Measurements from ENCODE around the gene BRF1.

Gene BRF1

DNA sequence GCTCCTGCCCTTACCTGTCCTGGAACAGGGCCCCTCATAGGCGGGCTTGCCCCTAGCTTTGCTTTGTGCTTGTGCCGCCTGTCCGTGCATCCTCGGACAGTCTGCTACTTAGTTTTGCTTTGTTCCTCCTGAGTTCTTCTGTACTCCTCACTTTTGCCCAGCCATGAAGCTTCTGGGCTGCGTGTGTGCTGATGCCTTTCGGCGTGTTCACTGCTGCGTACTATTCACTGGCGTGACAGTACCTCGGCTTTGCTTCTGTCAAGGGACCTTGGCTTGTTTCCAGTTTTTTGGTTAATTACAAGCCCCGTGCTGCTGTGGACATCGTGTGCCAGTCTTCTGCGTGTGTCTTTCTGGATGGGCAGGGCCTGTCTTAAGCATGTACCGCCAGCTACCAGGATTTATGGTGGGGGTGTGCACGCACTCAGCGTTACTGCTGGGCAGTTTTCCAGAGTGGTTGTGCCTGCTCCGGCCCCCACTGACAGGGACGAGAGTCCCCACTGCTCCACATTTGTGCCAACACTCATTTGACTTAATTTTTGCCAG is 16.2 kb upstream of the BRF1 start:
- no peak overlapping the region for H3K4me3 ChIP-seq (ENCODE audit: low read depth, low read length)
- TF ChIP-seq, protein P1, sequence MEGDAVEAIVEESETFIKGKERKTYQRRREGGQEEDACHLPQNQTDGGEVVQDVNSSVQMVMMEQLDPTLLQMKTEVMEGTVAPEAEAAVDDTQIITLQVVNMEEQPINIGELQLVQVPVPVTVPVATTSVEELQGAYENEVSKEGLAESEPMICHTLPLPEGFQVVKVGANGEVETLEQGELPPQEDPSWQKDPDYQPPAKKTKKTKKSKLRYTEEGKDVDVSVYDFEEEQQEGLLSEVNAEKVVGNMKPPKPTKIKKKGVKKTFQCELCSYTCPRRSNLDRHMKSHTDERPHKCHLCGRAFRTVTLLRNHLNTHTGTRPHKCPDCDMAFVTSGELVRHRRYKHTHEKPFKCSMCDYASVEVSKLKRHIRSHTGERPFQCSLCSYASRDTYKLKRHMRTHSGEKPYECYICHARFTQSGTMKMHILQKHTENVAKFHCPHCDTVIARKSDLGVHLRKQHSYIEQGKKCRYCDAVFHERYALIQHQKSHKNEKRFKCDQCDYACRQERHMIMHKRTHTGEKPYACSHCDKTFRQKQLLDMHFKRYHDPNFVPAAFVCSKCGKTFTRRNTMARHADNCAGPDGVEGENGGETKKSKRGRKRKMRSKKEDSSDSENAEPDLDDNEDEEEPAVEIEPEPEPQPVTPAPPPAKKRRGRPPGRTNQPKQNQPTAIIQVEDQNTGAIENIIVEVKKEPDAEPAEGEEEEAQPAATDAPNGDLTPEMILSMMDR (IDR thresholded peaks at IDR 0.05; ENCODE audit: low read depth, low read length): no peak
- no peaks in the 10 kb centered on the region for H3K36me3 ChIP-seq
- no peaks in the 10 kb centered on the region for H3K9me3 ChIP-seq
- no peaks in the 10 kb centered on the region for H3K27me3 ChIP-seq
- H3K4me1 ChIP-seq: peaks cover 5% of the 10 kb centered on the region; the same call in 1 of the 2 replicates
- no peak for DNase-seq

DNA sequence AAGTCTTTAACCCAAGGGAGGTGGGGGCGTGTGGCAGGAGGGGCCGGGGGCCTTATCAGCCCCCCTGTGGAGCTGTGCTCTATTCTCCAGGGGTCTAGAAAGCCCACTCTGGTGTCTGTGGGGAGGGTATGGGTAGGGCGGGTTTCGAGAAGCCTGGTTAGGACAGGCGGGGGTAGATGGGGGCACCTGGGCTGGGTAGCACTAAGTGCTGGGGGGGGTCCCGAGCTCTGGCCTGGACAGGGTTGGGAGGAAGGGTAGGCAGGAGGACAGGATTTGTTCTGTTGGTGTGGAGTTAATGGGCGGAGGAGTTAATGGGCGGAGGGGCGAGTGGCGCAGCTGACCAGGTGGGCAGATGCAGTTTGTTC is 15.8 kb upstream of the BRF1 start:
- H3K27me3 ChIP-seq: no peaks in the 10 kb centered on the region

DNA sequence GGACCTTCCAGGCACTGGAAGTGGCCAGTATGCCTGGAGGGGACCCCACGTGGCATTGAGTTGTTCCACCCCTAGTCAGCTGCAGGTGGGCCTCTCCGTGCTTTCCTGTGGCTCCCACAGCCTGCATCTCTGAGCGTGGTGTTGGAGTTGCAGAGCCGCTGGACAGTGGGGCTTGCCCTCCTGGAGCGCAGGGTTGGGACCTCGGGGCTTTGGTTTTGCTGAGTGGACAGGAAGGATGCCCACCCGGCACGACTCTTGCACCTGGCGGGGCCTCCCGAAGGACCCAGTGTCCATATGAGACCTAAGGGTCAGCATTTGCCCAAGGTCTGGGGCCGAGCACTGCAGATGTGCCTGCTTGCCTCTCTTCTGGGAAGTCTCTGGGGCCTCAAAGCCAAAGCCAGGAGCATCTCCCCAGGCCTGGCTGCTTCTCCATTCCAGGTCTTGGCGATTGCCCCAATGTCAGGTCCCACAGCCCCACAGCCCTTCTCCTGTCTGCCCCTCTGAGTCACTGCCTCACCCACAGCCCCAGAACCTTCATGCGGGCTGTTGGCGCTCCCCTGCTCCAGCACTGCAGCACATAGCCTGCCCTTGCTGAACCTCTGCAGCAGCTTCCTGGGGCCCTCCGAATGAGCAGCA is 15.3 kb upstream of the BRF1 start:
- H3K27me3 ChIP-seq: no peaks in the 10 kb centered on the region
- TF ChIP-seq, protein P1 (IDR thresholded peaks at IDR 0.05; ENCODE audit: low read depth, low read length): no peak
- peaks cover 5% of the 10 kb centered on the region; the same call in 1 of the 2 replicates for H3K4me1 ChIP-seq
- peak overlapping the region; percentile 62 for H3K4me3 ChIP-seq (ENCODE audit: low read depth, low read length)
- no peaks in the 10 kb centered on the region for H3K36me3 ChIP-seq
- no peaks in the 10 kb centered on the region for H3K9me3 ChIP-seq
- no peak for DNase-seq

More for the DNA sequence above, 15.8 kb upstream of the BRF1 start:
- TF ChIP-seq, protein P1 (IDR thresholded peaks at IDR 0.05; ENCODE audit: low read depth, low read length): no peak
- Histone ChIP-seq H3K4me1 (peaks cover 5% of the 10 kb centered on the region; the same call in 1 of the 2 replicates), H3K4me3 (ENCODE audit: low read depth, low read length) (no peak overlapping the region), H3K9me3 (no peaks in the 10 kb centered on the region), H3K36me3 (no peaks in the 10 kb centered on the region)
- no peak for DNase-seq

DNA sequence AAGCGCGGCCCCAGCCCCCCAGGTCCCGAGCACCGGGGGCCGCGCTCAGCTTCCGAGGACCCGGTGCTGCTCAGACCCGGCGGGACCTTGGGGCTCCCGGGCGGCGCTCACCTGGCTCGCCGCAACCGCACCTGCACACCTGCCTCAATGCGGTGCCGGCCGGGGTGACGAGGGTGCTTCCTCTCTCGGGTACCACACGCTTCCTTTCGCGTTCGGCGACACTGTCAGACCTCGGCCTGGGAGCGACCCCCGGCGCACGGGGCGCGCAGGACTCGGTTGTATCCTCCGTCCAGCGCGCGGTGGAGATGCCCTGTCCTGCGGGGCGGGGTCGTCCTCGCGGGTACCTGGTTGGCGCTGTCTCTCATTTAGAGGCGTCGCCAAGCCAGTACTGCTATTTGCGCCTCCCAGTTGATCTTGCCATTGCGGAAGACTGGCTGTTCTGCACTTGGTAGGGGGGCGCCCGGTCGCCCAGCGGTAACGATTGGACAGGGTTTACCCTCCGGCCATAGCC is 14.5 kb upstream of the BRF1 start:
- TF ChIP-seq, protein P1 (IDR thresholded peaks at IDR 0.05; ENCODE audit: low read depth, low read length): no peak
- H3K4me1 ChIP-seq: peaks cover 5% of the 10 kb centered on the region; the same call in 1 of the 2 replicates
- no peaks in the 10 kb centered on the region for H3K27me3 ChIP-seq
- peak overlapping the region; percentile 62 for H3K4me3 ChIP-seq (ENCODE audit: low read depth, low read length)
- no peaks in the 10 kb centered on the region for H3K9me3 ChIP-seq
- no peak for DNase-seq
- H3K36me3 ChIP-seq: no peaks in the 10 kb centered on the region

DNA sequence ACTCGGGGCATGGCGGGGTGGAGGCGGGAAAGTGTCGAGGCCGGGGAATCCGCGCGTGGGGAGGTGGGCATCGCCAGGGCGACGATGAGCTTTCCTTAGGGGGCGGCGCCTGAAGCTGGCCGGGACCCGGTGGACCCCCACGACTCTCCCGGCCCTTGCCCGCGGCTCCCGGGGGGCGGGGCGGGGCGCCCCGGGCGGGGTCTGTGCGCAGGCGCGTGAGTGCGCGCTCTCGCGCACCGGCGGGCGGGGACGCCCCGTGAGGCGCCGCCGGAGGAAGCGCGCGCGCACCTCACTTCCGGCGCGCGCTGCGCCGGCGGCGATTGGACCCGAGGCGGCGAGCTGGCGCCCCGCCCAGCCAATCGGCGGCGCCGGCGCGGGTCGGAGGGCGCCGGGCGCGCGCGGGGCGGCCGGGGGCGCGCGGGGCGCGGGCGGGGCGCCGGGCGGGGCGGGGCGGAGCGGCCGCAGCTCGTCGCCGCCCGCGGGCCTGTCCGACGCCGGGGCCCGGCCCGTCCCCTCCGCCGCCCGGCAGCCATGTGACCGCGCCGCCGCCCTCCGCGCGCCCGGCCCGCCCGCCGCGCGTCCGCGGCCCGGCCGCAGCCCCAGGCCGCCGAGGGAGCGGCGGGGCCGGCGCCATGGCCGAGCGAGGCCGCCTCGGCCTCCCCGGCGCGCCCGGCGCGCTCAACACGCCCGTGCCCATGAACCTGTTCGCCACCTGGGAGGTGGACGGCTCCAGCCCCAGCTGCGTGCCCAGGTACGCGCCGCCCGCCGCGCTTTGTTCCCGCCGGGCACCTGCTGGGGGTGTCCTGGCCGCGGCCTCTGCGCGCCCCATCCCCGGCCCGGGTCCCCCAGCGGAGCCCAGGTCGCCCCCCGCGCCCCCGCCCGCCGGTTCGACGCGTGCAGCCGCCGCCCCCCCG is 13.7 kb upstream of the BRF1 start, which contains the start of gene PACS2:
Gene PACS2, plus strand, starts transcription at position 462 of the 914 bp plus-strand sequence. Its CDS starts 171 bp downstream, at position 633.
- no peaks in the 10 kb centered on the region for H3K36me3 ChIP-seq
- H3K4me1 ChIP-seq: peaks cover 5% of the 10 kb centered on the region; the same call in 1 of the 2 replicates
- no peaks in the 10 kb centered on the region for H3K27me3 ChIP-seq
- peak within 1 kb of the TSS; percentile 62 for H3K4me3 ChIP-seq (ENCODE audit: low read depth, low read length)
- TF ChIP-seq, protein P1 (IDR thresholded peaks at IDR 0.05; ENCODE audit: low read depth, low read length): no peak
- H3K9me3 ChIP-seq: no peaks in the 10 kb centered on the region
- peak; percentile 81 for DNase-seq
